IPS-15b (cell line): ENCODE results near the gene CD4.

Experiments used
- H3K27me3 ChIP-seq: one replicate; pipeline ENCODE4 v1.6.1; 2013; ENCODE audit warnings: low read length; ENCODE audit not compliant: control insufficient read depth, insufficient read depth
- H3K36me3 ChIP-seq: one replicate; pipeline ENCODE4 v1.6.1; 2013; ENCODE audit warnings: low read length; ENCODE audit not compliant: control insufficient read depth, insufficient read depth
- H3K4me1 ChIP-seq: one replicate; pipeline ENCODE4 v1.6.1; 2013; ENCODE audit warnings: mild to moderate bottlenecking, low read length; ENCODE audit not compliant: control insufficient read depth, insufficient read depth
- H3K4me3 ChIP-seq: one replicate; pipeline ENCODE4 v1.5.1; 2013; ENCODE audit warnings: low read depth, low read length
- H3K9ac ChIP-seq: one replicate; pipeline ENCODE4 v1.6.1; 2013; ENCODE audit warnings: low read depth, mild to moderate bottlenecking, low read length
- H3K9me3 ChIP-seq: one replicate; pipeline ENCODE4 v1.6.1; 2013; ENCODE audit warnings: mild to moderate bottlenecking, low read length; ENCODE audit not compliant: control insufficient read depth, insufficient read depth

CD4 gene

GRCh38 chr12:6809056-6809455 lies 19.7 kb downstream of the CD4 start:
- Histone ChIP-seq H3K27me3 (no peaks in the 10 kb centered on the region), H3K9ac (no peak overlapping the region), H3K36me3 (no peaks in the 10 kb centered on the region), H3K9me3 (no peaks in the 10 kb centered on the region), H3K4me1 (peaks cover 11% of the 10 kb centered on the region), H3K4me3 (no peak overlapping the region)

DNA sequence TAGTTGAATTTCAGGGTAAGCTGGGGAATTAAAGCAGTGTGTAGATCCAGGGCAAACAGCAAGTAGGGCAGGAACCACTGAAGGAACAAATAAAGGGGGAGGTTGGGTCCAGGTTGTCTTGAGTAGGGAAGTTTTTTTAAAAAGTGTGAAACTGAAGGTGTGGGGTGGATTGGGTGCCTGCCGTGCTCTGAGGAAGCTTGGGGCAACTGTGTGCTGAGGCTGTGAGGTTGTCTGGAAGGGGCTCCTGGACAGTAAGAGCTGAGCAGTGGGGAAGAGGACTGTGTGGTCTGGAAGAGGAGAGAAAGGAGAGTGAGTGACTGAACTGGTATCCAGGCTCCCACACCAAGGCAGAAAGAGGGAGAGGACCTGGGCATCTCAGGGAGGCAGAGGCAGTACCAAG lies 21.4 kb downstream of the CD4 start:
- H3K9ac ChIP-seq, result no peak overlapping the region
- peaks cover 11% of the 10 kb centered on the region for H3K4me1 ChIP-seq
- H3K4me3 ChIP-seq, result no peak overlapping the region
- H3K36me3 ChIP-seq, result no peaks in the 10 kb centered on the region
- no peaks in the 10 kb centered on the region for H3K9me3 ChIP-seq
- no peaks in the 10 kb centered on the region for H3K27me3 ChIP-seq

GRCh38 chr12:6813363-6813762 lies 24.0 kb downstream of the CD4 start:
- Histone ChIP-seq H3K27me3 (no peaks in the 10 kb centered on the region), H3K36me3 (no peaks in the 10 kb centered on the region), H3K9me3 (no peaks in the 10 kb centered on the region), H3K4me3 (no peak overlapping the region), H3K9ac (no peak overlapping the region), H3K4me1 (peaks cover 11% of the 10 kb centered on the region)

DNA sequence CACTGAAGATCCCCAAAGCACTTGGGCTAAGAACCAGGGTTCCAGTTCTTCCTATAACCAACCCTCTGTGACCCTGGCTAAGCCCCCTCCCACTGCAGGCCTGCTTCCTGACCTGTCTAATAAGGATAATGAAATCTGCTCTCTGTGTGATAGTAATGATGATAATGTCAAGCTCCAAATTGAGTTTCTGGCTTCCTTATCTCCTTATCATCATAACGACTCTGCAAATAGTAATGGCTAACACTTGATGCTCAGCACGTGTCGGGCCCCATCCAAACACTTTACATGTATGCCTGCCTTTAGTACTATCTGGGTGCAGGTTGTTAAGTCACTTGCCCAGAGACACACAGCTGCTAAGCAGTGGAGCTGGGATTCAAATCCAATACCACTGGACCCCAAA lies 27.3 kb downstream of the CD4 start:
- Histone ChIP-seq H3K27me3 (peaks cover 15% of the 10 kb centered on the region), H3K9ac (no peak overlapping the region)

GRCh38 chr12:6817098-6817497 lies 27.8 kb downstream of the CD4 start:
- peaks cover 16% of the 10 kb centered on the region for H3K4me1 ChIP-seq
- no peaks in the 10 kb centered on the region for H3K36me3 ChIP-seq
- peaks cover 17% of the 10 kb centered on the region for H3K27me3 ChIP-seq
- H3K9ac ChIP-seq, result no peak overlapping the region
- H3K4me3 ChIP-seq, result no peak overlapping the region
- no peaks in the 10 kb centered on the region for H3K9me3 ChIP-seq

More for the DNA sequence above, 27.3 kb downstream of the CD4 start:
- H3K36me3 ChIP-seq, result no peaks in the 10 kb centered on the region
- peaks cover 16% of the 10 kb centered on the region for H3K4me1 ChIP-seq
- no peaks in the 10 kb centered on the region for H3K9me3 ChIP-seq
- no peak overlapping the region for H3K4me3 ChIP-seq

DNA sequence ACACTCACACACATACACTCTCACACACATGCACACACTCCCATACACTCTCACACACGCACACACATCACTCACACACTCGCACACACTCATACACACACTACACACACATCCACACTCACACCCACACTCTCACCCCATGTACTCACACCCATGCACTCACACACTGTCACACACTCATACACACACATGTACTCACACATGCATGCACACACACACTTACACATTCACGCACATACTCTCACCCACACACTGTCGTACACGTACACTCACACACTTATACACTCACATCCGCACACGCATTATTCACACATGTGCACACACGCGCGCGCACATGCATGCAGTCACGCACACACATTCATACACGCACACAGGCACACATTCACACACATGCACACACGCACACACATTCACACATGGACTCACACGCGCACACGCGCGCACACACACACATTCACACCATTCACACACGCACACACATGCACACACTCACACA lies 28.4 kb downstream of the CD4 start:
- no peak overlapping the region for H3K9ac ChIP-seq
- H3K9me3 ChIP-seq, result no peaks in the 10 kb centered on the region
- H3K36me3 ChIP-seq, result no peaks in the 10 kb centered on the region
- peaks cover 16% of the 10 kb centered on the region for H3K4me1 ChIP-seq
- H3K4me3 ChIP-seq, result no peak overlapping the region
- peaks cover 21% of the 10 kb centered on the region for H3K27me3 ChIP-seq

GRCh38 chr12:6818222-6818621 lies 28.9 kb downstream of the CD4 start:
- peaks cover 22% of the 10 kb centered on the region for H3K4me1 ChIP-seq
- no peaks in the 10 kb centered on the region for H3K36me3 ChIP-seq
- H3K4me3 ChIP-seq, result no peak overlapping the region
- H3K27me3 ChIP-seq, result peaks cover 26% of the 10 kb centered on the region
- no peaks in the 10 kb centered on the region for H3K9me3 ChIP-seq
- no peak overlapping the region for H3K9ac ChIP-seq

GRCh38 chr12:6818645-6819044 lies 29.3 kb downstream of the CD4 start:
- peaks cover 29% of the 10 kb centered on the region for H3K27me3 ChIP-seq
- no peak overlapping the region for H3K4me3 ChIP-seq
- H3K36me3 ChIP-seq, result no peaks in the 10 kb centered on the region
- H3K9ac ChIP-seq, result no peak overlapping the region
- H3K4me1 ChIP-seq, result peaks cover 22% of the 10 kb centered on the region
- no peaks in the 10 kb centered on the region for H3K9me3 ChIP-seq

DNA sequence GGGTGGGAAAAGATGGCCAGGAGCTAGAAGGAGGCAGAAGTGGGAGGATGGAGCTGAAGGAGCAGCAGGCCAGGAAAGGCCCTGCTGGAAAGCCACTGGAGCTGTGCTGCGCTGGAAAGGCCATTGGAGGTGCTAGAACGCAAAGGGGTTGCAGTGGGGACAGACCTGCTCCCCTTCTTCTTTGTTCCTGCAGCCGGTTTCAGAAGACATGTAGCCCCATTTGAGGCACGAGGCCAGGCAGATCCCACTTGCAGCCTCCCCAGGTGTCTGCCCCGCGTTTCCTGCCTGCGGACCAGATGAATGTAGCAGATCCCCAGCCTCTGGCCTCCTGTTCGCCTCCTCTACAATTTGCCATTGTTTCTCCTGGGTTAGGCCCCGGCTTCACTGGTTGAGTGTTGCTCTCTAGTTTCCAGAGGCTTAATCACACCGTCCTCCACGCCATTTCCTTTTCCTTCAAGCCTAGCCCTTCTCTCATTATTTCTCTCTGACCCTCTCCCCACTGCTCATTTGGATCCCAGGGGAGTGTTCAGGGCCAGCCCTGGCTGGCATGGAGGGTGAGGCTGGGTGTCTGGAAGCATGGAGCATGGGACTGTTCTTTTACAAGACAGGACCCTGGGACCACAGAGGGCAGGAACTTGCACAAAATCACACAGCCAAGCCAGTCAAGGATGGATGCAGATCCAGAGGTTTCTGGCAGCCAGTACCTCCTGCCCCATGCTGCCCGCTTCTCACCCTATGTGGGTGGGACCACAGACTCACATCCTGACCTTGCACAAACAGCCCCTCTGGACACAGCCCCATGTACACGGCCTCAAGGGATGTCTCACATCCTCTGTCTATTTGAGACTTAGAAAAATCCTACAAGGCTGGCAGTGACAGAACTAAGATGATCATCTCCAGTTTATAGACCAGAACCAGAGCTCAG lies 30.0 kb downstream of the CD4 start:
- no peak overlapping the region for H3K9ac ChIP-seq
- H3K4me1 ChIP-seq, result peaks cover 22% of the 10 kb centered on the region
- H3K27me3 ChIP-seq, result peaks cover 33% of the 10 kb centered on the region

DNA sequence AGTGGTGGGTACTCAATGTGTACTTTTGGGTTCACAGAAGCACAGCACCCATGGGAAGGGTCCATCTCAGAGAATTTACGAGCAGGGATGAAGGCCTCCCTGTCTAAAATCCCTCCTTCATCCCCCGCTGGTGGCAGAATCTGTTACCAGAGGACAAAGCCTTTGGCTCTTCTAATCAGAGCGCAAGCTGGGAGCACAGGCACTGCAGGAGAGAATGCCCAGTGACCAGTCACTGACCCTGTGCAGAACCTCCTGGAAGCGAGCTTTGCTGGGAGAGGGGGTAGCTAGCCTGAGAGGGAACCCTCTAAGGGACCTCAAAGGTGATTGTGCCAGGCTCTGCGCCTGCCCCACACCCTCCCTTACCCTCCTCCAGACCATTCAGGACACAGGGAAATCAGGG lies 30.8 kb downstream of the CD4 start:
- peak overlapping the region; percentile 18 for H3K4me3 ChIP-seq
- no peak overlapping the region for H3K9ac ChIP-seq
- peaks cover 41% of the 10 kb centered on the region for H3K27me3 ChIP-seq
- peaks cover 3% of the 10 kb centered on the region for H3K36me3 ChIP-seq
- H3K9me3 ChIP-seq, result no peaks in the 10 kb centered on the region
- H3K4me1 ChIP-seq, result peaks cover 25% of the 10 kb centered on the region

More for the DNA sequence above, 30.0 kb downstream of the CD4 start:
- Histone ChIP-seq H3K9me3 (no peaks in the 10 kb centered on the region), H3K4me3 (no peak overlapping the region), H3K36me3 (peaks cover 3% of the 10 kb centered on the region)

- peaks cover 26% of the 10 kb centered on the region for H3K4me1 ChIP-seq
- peaks cover 3% of the 10 kb centered on the region for H3K36me3 ChIP-seq
- H3K9me3 ChIP-seq, result no peaks in the 10 kb centered on the region
- H3K4me3 ChIP-seq, result peak within 1 kb of the TSS; percentile 77
- peaks cover 51% of the 10 kb centered on the region for H3K27me3 ChIP-seq
- H3K9ac ChIP-seq, result no peak within 1 kb of the TSS
Measured at GRCh38 chr12:6821591-6822425, 32.5 kb downstream of the CD4 start, which contains the start of gene GPR162. TSS of gene GPR162 (plus strand) at chr12:6821821. CDS start at chr12:6823899, 2,078 bp downstream.
